Caco-2 (cell line): ENCODE results near the gene CTAGE1. TPM values are rescaled to one million over a fixed set of nuclear protein-coding genes. Genes with fewer than 3 reads are reported as not detected.

Experiments
- BruUV-seq: library from RNA; stranded (reverse); fragments of 400-500 nt; replicated peaks from 2 replicates; lab custom pipeline; 2021; lab: Mats Ljungman, UMichigan
- CTCF ChIA-PET: fragments of 300-600 bp; sonication (Branson Sonifier 250); formaldehyde crosslinking; loops from one replicate; lab custom pipeline; 2022; ENCODE audit warnings: antibody characterized with exemption; lab: Charles Lee
- POLR2A ChIA-PET: fragments of 300-600 bp; sonication (Branson Sonifier 250); formaldehyde crosslinking; loops from one replicate; lab custom pipeline; 2022; ENCODE audit warnings: antibody characterized with exemption; lab: Charles Lee
- DNase-seq, 2 experiments: peaks; one replicate each; pipeline versions ENCODE4 v3.0.0 to v3.0.0-alpha.2; 2020 to 2022
- H3K27me3 ChIP-seq: replicated peaks from 2 replicates; pipeline ENCODE4 v1.6.0; 2011; ENCODE audit warnings: low read length; ENCODE audit not compliant: control insufficient read depth, insufficient read depth
- H3K36me3 ChIP-seq: 2 replicates; pipeline ENCODE4 v1.5.1; 2011; ENCODE audit warnings: low read length; ENCODE audit not compliant: control insufficient read depth, insufficient read depth
- H3K4me1 ChIP-seq: fragments of 250-450 bp; sonication (Bioruptor Pico); 2 replicates; pipeline ENCODE4 v1.5.1; 2020; ENCODE audit warnings: mild to moderate bottlenecking
- H3K4me3 ChIP-seq: 2 replicates; pipeline ENCODE4 v1.5.1; 2011; ENCODE audit warnings: low read depth, mild to moderate bottlenecking, control low read depth, low read length
- H3K9me3 ChIP-seq: fragments of 250-450 bp; sonication (Bioruptor Pico); 2 replicates; pipeline ENCODE4 v1.5.1; 2020; ENCODE audit warnings: mild to moderate bottlenecking, moderate library complexity
- H3K27ac Mint-ChIP-seq: one replicate; pipeline ENCODE4 v1.8.0; 2022; ENCODE audit warnings: mixed read lengths; ENCODE audit not compliant: unreplicated experiment
- H3K27me3 Mint-ChIP-seq: one replicate; pipeline ENCODE4 v1.8.0; 2022; ENCODE audit warnings: mixed read lengths; ENCODE audit not compliant: insufficient read depth, unreplicated experiment
- H3K36me3 Mint-ChIP-seq: one replicate; pipeline ENCODE4 v1.8.0; 2022; ENCODE audit warnings: mild to moderate bottlenecking, mixed read lengths; ENCODE audit not compliant: insufficient read depth, unreplicated experiment
- H3K4me1 Mint-ChIP-seq: one replicate; pipeline ENCODE4 v1.8.0; 2022; ENCODE audit warnings: low read depth, mixed read lengths; ENCODE audit not compliant: unreplicated experiment
- H3K4me3 Mint-ChIP-seq: one replicate; pipeline ENCODE4 v1.8.0; 2022; ENCODE audit warnings: mild to moderate bottlenecking, moderate library complexity, mixed read lengths; ENCODE audit not compliant: unreplicated experiment
- H3K9me3 Mint-ChIP-seq: one replicate; pipeline ENCODE4 v1.8.0; 2022; ENCODE audit warnings: mixed read lengths; ENCODE audit not compliant: unreplicated experiment
- CTCF ChIP-seq, 2 experiments: fragments of 200-600 bp in 1 of 2; IDR thresholded peaks; 1 replicate in 1 of 2; 2 replicates in 1 of 2; pipeline versions ENCODE4 v1.5.1 to v1.8.0; 2011 to 2022; ENCODE audit warnings: antibody characterized with exemption in 1 of 2, control low read depth in 1 of 2, inconsistent platforms in 1 of 2, low read depth in 1 of 2, low read length in 1 of 2, mild to moderate bottlenecking in 1 of 2, moderate library complexity in 1 of 2; ENCODE audit not compliant: insufficient read depth in 1 of 2, severe bottlenecking in 1 of 2, unreplicated experiment in 1 of 2
- intact Hi-C: fragments of 100-400 bp; cut with micrococcal nuclease; formaldehyde crosslinking; loops from one replicate; pipeline ENCODE4 v1.10.0; 2022; ENCODE audit not compliant: unreplicated experiment
- total RNA-seq: library from RNA; stranded (reverse); gene quantifications from 2 replicates; pipeline ENCODE4 v1.2.3, GENCODE V29; 2022

Gene CTAGE1
- total RNA-seq, 1 experiment from 2014 or later: not detected

GRCh38 chr18:22446325-22446724, 28.6 kb upstream of the CTAGE1 start:
- Mint-ChIP-seq H3K9me3 (peaks cover 23% of the 10 kb centered on the region), H3K36me3 (no peaks in the 10 kb centered on the region), H3K27ac (no peak overlapping the region), H3K27me3 (no peaks in the 10 kb centered on the region), H3K4me1 (no peaks in the 10 kb centered on the region), H3K4me3 (no peak overlapping the region)
- Histone ChIP-seq H3K4me1 (no peaks in the 10 kb centered on the region), H3K4me3 (no peak overlapping the region), H3K36me3 (no peaks in the 10 kb centered on the region), H3K27me3 (no peaks in the 10 kb centered on the region), H3K9me3 (peaks cover 25% of the 10 kb centered on the region)
- ChIA-PET POLR2A (interaction anchor here (0.7 kb wide), 1 partner anchor 140 kb away, joined by 4 read pairs; no protein-coding TSS in a partner anchor), CTCF (no interaction called here)
- intact Hi-C loops: no loop called here
- no TSS peak for BruUV-seq
- TF ChIP-seq CTCF (IDR thresholded peaks at IDR 0.05; ENCODE audit: insufficient read depth in 1 of 2, low read depth in 1 of 2, low read length in 1 of 2, severe bottlenecking in 1 of 2, unreplicated experiment in 1 of 2): no peak
- no peak for DNase-seq

DNA sequence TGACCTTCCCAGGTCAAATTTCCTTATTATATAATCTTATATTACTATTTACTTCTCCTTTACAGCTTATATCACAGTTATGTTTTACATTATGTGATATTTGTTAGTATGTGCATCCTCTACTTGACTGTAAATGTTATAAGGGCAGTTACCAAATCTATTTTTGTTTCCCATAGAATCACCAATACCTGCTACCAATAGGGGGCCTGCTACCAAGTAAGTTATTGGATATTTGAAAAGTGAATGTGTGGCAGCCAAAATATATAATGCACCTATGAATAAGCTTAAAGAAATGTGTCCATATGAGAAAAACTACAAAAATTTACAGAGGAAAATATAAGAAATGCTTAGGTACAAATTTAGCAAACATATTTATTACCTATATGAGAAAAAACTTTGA, 23.9 kb upstream of the CTAGE1 start:
- Histone ChIP-seq H3K27me3 (no peaks in the 10 kb centered on the region), H3K4me3 (no peak overlapping the region), H3K4me1 (no peaks in the 10 kb centered on the region), H3K36me3 (no peaks in the 10 kb centered on the region), H3K9me3 (peaks cover 9% of the 10 kb centered on the region; the same call in 1 of the 2 replicates)
- ChIA-PET CTCF (no interaction called here), POLR2A (no interaction called here)
- no peak for TF ChIP-seq CTCF (IDR thresholded peaks at IDR 0.05; ENCODE audit: insufficient read depth in 1 of 2, low read depth in 1 of 2, low read length in 1 of 2, severe bottlenecking in 1 of 2, unreplicated experiment in 1 of 2)
- Mint-ChIP-seq H3K4me3 (no peak overlapping the region), H3K36me3 (no peaks in the 10 kb centered on the region), H3K4me1 (no peaks in the 10 kb centered on the region), H3K27me3 (no peaks in the 10 kb centered on the region), H3K9me3 (peaks cover 11% of the 10 kb centered on the region), H3K27ac (no peak overlapping the region)
- DNase-seq: no peak
- intact Hi-C loops: no loop called here
- no TSS peak for BruUV-seq

DNA sequence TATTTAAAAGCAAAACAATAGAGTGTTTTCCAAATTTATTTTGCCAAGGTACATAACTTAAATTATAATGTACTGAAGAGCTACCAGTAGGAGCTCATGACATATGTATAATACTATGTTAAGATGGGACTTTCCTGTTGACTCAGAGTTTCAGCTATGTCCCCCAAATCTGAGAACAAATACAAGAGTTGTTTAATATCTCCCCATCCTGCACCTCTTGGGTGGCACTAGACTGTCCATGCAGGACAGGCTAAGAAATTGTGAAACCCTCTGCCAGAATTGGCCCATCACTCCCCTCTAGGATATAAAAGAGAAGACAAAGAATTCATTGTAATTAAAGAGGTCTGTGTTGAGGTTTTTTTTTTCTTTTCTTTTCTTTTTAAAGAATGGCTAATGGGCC, 21.7 kb upstream of the CTAGE1 start:
- Histone ChIP-seq H3K36me3 (no peaks in the 10 kb centered on the region), H3K27me3 (no peaks in the 10 kb centered on the region), H3K4me1 (no peaks in the 10 kb centered on the region), H3K9me3 (peaks cover 9% of the 10 kb centered on the region; the same call in 1 of the 2 replicates), H3K4me3 (no peak overlapping the region)
- Mint-ChIP-seq H3K4me3 (no peak overlapping the region), H3K27me3 (no peaks in the 10 kb centered on the region), H3K4me1 (peaks cover 6% of the 10 kb centered on the region), H3K36me3 (no peaks in the 10 kb centered on the region), H3K27ac (no peak overlapping the region), H3K9me3 (peaks cover 11% of the 10 kb centered on the region)
- intact Hi-C loops: no loop called here
- BruUV-seq: no TSS peak
- ChIA-PET POLR2A (no interaction called here), CTCF (no interaction called here)
- no peak for DNase-seq
- no peak for TF ChIP-seq CTCF (IDR thresholded peaks at IDR 0.05; ENCODE audit: insufficient read depth in 1 of 2, low read depth in 1 of 2, low read length in 1 of 2, severe bottlenecking in 1 of 2, unreplicated experiment in 1 of 2)
